VCaP (cell line): ENCODE results near the gene OR52E6.

Experiments used
- H3K27ac ChIP-seq: fragments of 450-650 bp; 2 replicates; pipeline ENCODE4 v1.5.1; 2017
- TF ChIP-seq, protein P1 (sequence below): fragments of 450-650 bp; conservative IDR thresholded peaks from 2 replicates; pipeline ENCODE4 v1.5.1; 2017; ENCODE audit warnings: mild to moderate bottlenecking, moderate library complexity

The OR52E6 gene

DNA sequence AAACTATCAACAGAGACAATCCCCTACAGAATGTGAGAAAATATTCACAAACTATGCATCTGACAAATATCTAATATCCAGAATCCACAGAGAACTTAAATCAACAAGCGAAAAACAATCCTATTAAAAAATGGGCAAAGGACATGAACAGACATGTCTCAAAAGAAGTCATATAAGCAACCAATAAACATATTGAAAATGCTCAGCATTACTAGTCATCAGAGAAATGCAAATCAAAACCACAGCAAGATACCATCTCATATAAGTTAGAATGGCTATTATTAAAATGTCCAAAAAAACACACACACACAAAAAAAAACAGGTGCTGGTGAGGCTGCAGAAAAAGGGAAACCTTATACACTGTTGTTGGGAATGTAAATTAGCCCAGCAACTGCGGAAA is 24.1 kb upstream of the OR52E6 start:
- H3K27ac ChIP-seq = no peak overlapping the region
- TF ChIP-seq, protein P1, sequence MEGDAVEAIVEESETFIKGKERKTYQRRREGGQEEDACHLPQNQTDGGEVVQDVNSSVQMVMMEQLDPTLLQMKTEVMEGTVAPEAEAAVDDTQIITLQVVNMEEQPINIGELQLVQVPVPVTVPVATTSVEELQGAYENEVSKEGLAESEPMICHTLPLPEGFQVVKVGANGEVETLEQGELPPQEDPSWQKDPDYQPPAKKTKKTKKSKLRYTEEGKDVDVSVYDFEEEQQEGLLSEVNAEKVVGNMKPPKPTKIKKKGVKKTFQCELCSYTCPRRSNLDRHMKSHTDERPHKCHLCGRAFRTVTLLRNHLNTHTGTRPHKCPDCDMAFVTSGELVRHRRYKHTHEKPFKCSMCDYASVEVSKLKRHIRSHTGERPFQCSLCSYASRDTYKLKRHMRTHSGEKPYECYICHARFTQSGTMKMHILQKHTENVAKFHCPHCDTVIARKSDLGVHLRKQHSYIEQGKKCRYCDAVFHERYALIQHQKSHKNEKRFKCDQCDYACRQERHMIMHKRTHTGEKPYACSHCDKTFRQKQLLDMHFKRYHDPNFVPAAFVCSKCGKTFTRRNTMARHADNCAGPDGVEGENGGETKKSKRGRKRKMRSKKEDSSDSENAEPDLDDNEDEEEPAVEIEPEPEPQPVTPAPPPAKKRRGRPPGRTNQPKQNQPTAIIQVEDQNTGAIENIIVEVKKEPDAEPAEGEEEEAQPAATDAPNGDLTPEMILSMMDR = no peak

DNA sequence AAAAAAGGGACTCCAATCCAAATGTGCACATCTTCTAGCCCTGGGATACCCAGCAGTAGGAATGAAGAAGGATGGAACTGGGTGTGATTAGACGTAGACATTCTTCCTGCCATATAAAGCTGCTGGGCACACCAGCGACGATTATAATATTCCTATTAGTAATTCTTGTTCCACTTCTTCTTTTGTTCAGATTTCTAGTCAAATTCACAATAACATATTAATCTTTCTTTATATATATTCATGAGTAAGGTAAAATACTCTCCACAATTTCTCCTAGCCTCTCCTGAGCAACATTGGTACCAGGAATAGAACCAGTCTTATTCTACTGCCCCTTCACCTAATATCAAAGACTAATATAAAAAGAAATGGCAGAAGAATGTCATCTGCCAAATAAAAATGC is 15.9 kb upstream of the OR52E6 start, which contains the start of gene OR52E8:
OR52E8 (minus strand) TSS at position 101 of the 400 bp plus-strand sequence; CDS start at position 101, 0 bp downstream.
- H3K27ac ChIP-seq = no peak within 1 kb of the TSS
- TF ChIP-seq, protein P1 = no peak

DNA sequence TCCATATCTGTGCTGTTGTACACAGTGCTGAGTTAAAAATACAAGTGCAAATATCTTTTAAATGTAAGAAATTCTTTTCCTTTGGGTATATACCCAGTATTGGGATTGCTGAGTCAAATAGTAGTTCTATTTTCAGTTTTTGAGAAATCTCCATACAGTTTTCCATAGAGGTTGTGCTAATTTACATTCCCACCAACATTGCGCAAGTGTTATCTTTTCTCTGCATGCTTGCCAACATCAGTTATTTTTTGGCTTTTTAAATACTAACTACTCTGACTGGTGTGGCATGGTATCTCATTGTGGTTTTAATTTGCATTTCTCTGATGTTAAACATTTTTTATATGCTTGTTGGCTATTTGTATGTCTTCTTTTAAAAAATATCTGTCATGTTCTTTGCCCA is 9.3 kb upstream of the OR52E6 start:
- TF ChIP-seq, protein P1 = no peak
- H3K27ac ChIP-seq = no peak overlapping the region

DNA sequence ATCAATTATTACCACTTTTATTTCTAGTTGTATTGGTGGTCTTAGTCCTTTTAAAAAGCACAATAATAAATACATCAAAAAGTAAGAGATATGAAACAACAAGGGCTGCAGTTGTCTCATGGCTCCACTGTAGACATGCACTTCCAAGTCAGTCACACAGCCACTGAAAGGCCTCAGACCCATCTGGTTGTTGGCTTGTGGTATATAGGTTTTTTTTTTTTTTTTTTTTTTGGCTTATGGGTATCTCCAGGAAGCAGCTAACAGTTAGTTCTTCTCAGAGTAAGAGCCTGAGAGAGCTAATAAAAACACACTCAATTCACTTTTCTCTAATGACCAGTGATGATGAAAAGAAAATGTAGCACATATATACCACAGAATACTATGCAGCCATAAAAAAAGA is 6.0 kb upstream of the OR52E6 start:
- TF ChIP-seq, protein P1 = no peak
- H3K27ac ChIP-seq = no peak overlapping the region

DNA sequence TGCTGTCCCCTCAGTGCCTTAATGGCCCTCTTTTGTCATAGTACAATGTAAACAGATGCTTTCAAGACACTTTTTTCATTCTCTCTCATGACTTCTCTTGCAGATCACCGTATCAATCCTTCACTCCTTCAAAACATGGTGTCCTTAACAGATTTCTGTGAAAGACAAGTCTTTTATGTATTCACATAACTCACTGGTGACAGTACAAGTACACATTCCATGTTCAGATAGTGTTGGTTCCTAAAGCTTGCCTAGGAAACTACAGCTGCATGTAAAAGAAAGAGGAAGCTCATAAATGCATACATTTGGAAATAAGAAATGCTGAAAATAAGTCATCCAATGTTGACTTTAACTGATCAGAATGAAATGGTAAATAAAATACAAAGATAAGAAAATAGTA is 5.0 kb upstream of the OR52E6 start:
- H3K27ac ChIP-seq = no peak overlapping the region
- TF ChIP-seq, protein P1 = no peak

DNA sequence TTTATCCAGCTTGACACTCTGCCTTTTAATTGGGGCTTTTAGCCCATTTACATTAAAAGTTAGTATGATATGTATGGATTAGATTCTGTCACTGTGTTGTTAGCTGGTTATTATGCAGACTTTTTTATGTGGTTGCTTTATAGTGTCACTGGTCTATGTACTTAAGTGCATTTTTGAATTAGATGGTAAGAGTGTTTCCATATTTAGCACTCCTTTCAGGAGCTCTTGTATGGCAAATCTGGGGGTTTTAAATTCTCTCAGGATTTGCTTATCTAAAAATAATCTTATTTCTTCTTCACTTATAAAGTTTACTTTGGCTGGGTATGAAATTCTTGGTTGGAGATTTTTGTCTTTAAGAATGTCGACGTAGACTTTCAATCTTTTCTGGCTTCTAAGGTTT is 4.0 kb downstream of the OR52E6 start:
- TF ChIP-seq, protein P1 = no peak

DNA sequence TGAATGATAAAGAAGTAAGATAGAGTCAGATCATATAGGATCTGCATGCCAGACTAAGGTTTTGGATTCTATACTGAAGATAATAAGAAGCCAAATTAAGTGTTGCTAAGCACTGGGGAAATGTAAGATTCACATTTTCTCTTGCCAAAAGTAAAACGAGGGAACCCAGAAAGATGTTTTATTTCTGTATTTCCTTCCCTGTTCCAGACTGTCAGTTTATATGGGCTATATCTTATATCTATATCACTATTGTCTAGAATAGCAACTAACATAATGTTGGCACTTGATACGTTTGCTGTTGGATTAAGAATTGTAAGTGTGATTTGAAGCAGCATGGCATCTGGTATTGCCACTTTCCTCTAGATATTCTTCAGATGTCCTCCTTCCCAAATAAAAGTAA is 8.3 kb downstream of the OR52E6 start:
- no peak overlapping the region for H3K27ac ChIP-seq
- TF ChIP-seq, protein P1 = no peak

More for the DNA sequence above, 4.0 kb downstream of the OR52E6 start:
- H3K27ac ChIP-seq = no peak overlapping the region
